A673 (cell line): ENCODE measurements around the gene OR10AD1. TPM values are rescaled to one million over a fixed set of nuclear protein-coding genes. Genes with fewer than 3 reads are reported as not detected.

Experiments used
- BruUV-seq: library from RNA; stranded (reverse); fragments of 400-500 nt; replicated peaks from 2 replicates; lab custom pipeline; 2021; lab: Mats Ljungman, UMichigan
- CTCF ChIA-PET: fragments of 300-600 bp; sonication (Branson Sonifier 250); formaldehyde crosslinking; loops from one replicate; lab custom pipeline; 2022; ENCODE audit warnings: antibody characterized with exemption; lab: Charles Lee
- POLR2A ChIA-PET: fragments of 300-600 bp; sonication (Branson Sonifier 250); formaldehyde crosslinking; loops from one replicate; lab custom pipeline; 2022; ENCODE audit warnings: antibody characterized with exemption; ENCODE audit not compliant: low non-redundant PET; lab: Charles Lee
- DNase-seq: peaks from one replicate; pipeline ENCODE4 v3.0.0-alpha.2; 2015; ENCODE audit warnings: low spot score
- H3K27ac ChIP-seq: fragments of 200-600 bp; sonication (generic); 2 replicates; pipeline ENCODE4 v1.5.1; 2016; ENCODE audit warnings: mixed run types, low read depth, mild to moderate bottlenecking, mixed read lengths, antibody characterized with exemption, low read length; ENCODE audit not compliant: poor library complexity, severe bottlenecking
- H3K27me3 ChIP-seq: fragments of 200-600 bp; sonication (generic); replicated peaks from 2 replicates; pipeline ENCODE4 v1.6.1; 2017; ENCODE audit warnings: mixed run types, low read depth, mild to moderate bottlenecking, mixed read lengths, antibody characterized with exemption, low read length; ENCODE audit not compliant: insufficient read depth, poor library complexity
- H3K36me3 ChIP-seq: fragments of 200-600 bp; sonication (generic); 2 replicates; pipeline ENCODE4 v1.6.1; 2016; ENCODE audit warnings: mixed run types, mild to moderate bottlenecking, mixed read lengths, antibody characterized with exemption, low read length; ENCODE audit not compliant: insufficient read depth, poor library complexity, severe bottlenecking
- H3K4me1 ChIP-seq: fragments of 200-600 bp; sonication (generic); 2 replicates; pipeline ENCODE4 v1.6.1; 2017; ENCODE audit warnings: mixed run types, mild to moderate bottlenecking, mixed read lengths, antibody characterized with exemption, low read length; ENCODE audit not compliant: insufficient read depth, poor library complexity, severe bottlenecking
- H3K4me3 ChIP-seq: fragments of 200-600 bp; sonication (generic); 2 replicates; pipeline ENCODE4 v1.5.1; 2016; ENCODE audit warnings: low read depth, mixed run types, mild to moderate bottlenecking, mixed read lengths, low read length; ENCODE audit not compliant: poor library complexity, severe bottlenecking
- H3K9me3 ChIP-seq: fragments of 200-600 bp; sonication (generic); 2 replicates; pipeline ENCODE4 v1.6.1; 2016; ENCODE audit warnings: mixed run types, low read depth, mild to moderate bottlenecking, mixed read lengths, antibody characterized with exemption, low read length; ENCODE audit not compliant: poor library complexity, severe bottlenecking
- EZH2 ChIP-seq: fragments of 200-600 bp; sonication (generic); IDR thresholded peaks from 2 replicates; pipeline ENCODE4 v1.6.1; 2017; ENCODE audit warnings: borderline replicate concordance, low read depth, mild to moderate bottlenecking, mixed read lengths, antibody characterized with exemption, low read length; ENCODE audit not compliant: poor library complexity, severe bottlenecking
- intact Hi-C: fragments of 100-400 bp; cut with micrococcal nuclease; formaldehyde crosslinking; loops from one replicate; pipeline ENCODE4 v1.10.0; 2022; ENCODE audit not compliant: unreplicated experiment
- total RNA-seq: library from RNA; stranded (reverse); gene quantifications from 2 replicates; pipeline ENCODE4 v1.2.3, GENCODE V29; 2021
- TF ChIP-seq, protein P1 (sequence below): fragments of 300-800, 200-600 bp; sonication (generic); conservative IDR thresholded peaks from 2 replicates; pipeline ENCODE4 v1.5.1; 2017; ENCODE audit warnings: low read depth, mild to moderate bottlenecking, antibody characterized with exemption, low read length, moderate library complexity, mixed read lengths

The OR10AD1 gene
- total RNA-seq, 1 experiment from 2014 or later: not detected

GRCh38 chr12:48163150-48163747, 39.8 kb downstream of the OR10AD1 start:
- CTCF ChIA-PET: no interaction called here
- POLR2A ChIA-PET: no interaction called here
- DNase-seq: no peak
- H3K27ac ChIP-seq: no peak overlapping the region
- H3K27me3 ChIP-seq: no peaks in the 10 kb centered on the region
- no peaks in the 10 kb centered on the region for H3K36me3 ChIP-seq
- intact Hi-C loops: loop anchor here (10.0 kb wide), 1 partner anchor 448 kb away; no protein-coding TSS in a partner anchor
- no peak overlapping the region for H3K4me3 ChIP-seq
- no peaks in the 10 kb centered on the region for H3K9me3 ChIP-seq
- no peak for TF ChIP-seq EZH2
- no peaks in the 10 kb centered on the region for H3K4me1 ChIP-seq
- no TSS peak for BruUV-seq

- intact Hi-C loops: loop anchor here (10.0 kb wide), 1 partner anchor 446 kb away; no protein-coding TSS in a partner anchor
- H3K27ac ChIP-seq: no peak overlapping the region
- H3K4me3 ChIP-seq: no peak overlapping the region
- H3K27me3 ChIP-seq: no peaks in the 10 kb centered on the region
- peaks cover 4% of the 10 kb centered on the region for H3K4me1 ChIP-seq
- no peaks in the 10 kb centered on the region for H3K9me3 ChIP-seq
- ChIA-PET POLR2A (no interaction called here), CTCF (no interaction called here)
- TF ChIP-seq EZH2: no peak
- TF ChIP-seq, protein P1, sequence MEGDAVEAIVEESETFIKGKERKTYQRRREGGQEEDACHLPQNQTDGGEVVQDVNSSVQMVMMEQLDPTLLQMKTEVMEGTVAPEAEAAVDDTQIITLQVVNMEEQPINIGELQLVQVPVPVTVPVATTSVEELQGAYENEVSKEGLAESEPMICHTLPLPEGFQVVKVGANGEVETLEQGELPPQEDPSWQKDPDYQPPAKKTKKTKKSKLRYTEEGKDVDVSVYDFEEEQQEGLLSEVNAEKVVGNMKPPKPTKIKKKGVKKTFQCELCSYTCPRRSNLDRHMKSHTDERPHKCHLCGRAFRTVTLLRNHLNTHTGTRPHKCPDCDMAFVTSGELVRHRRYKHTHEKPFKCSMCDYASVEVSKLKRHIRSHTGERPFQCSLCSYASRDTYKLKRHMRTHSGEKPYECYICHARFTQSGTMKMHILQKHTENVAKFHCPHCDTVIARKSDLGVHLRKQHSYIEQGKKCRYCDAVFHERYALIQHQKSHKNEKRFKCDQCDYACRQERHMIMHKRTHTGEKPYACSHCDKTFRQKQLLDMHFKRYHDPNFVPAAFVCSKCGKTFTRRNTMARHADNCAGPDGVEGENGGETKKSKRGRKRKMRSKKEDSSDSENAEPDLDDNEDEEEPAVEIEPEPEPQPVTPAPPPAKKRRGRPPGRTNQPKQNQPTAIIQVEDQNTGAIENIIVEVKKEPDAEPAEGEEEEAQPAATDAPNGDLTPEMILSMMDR: no peak
- no peaks in the 10 kb centered on the region for H3K36me3 ChIP-seq
- no TSS peak for BruUV-seq
- no peak for DNase-seq
Measured at GRCh38 chr12:48160807-48161206, 42.3 kb downstream of the OR10AD1 start.

DNA sequence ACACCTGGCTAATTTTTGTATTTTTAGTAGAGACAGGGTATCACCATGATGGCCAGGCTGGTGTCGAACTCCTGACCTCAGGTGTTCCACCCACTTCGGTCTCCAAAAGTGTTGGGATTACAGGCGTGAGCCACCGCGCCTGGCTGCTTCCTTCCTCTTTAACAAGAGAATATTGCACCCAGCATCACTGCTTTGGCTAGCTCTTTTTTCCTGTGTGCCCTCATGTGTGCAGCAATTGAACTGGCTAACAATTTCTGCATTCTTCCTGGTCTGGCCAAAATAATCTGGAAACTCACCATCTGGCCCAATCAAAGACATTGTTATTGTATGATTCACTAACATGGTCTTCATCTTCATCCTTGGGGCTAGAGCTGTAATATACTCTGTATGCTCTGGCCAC, 43.0 kb downstream of the OR10AD1 start:
- BruUV-seq: no TSS peak
- no peak for TF ChIP-seq EZH2
- TF ChIP-seq, protein P1: no peak
- Histone ChIP-seq H3K36me3 (no peaks in the 10 kb centered on the region), H3K9me3 (no peaks in the 10 kb centered on the region), H3K4me1 (peaks cover 4% of the 10 kb centered on the region), H3K4me3 (no peak overlapping the region), H3K27me3 (no peaks in the 10 kb centered on the region), H3K27ac (no peak overlapping the region)
- no peak for DNase-seq
- POLR2A ChIA-PET: no interaction called here
- CTCF ChIA-PET: no interaction called here
- intact Hi-C loops: loop anchor here (10.0 kb wide), 1 partner anchor 445 kb away; no protein-coding TSS in a partner anchor
